GM18861 (cell line): ENCODE measurements around the gene LTBP2.
"Not testable (repeated sequence)": the region's sequence is repeated elsewhere in the genome, so short reads cannot be mapped to it uniquely, and the experiment has no call there.

Source experiments
- ATAC-seq: cut with Tn5 transposase; IDR thresholded peaks from one replicate; pipeline ENCODE4 v1.9.1; 2021; ENCODE audit not compliant: unreplicated experiment

LTBP2 gene

GRCh38 chr14:74554742-74555362 lies 57.2 kb downstream of the LTBP2 start:
- no peak for ATAC-seq

DNA sequence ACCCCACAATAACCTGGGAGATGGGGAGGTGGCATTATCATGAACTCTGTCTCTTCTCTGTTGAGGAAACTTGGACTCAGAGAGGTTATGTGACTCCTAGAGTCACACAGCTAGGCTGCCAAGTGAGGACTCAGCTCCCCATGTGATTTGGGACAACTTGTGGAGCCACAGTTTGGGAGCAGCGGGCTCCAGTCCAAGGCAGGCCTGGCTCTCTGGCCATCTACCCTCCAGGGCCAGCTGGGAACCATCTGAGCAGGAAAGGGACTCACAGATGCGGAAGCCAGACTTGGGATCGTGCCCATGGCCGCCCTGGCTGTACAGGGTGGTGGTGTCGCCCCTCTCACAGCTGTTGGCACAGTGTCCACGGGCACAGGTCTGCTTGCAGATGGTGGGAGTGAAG lies 59.4 kb downstream of the LTBP2 start:
- ATAC-seq: no peak

DNA sequence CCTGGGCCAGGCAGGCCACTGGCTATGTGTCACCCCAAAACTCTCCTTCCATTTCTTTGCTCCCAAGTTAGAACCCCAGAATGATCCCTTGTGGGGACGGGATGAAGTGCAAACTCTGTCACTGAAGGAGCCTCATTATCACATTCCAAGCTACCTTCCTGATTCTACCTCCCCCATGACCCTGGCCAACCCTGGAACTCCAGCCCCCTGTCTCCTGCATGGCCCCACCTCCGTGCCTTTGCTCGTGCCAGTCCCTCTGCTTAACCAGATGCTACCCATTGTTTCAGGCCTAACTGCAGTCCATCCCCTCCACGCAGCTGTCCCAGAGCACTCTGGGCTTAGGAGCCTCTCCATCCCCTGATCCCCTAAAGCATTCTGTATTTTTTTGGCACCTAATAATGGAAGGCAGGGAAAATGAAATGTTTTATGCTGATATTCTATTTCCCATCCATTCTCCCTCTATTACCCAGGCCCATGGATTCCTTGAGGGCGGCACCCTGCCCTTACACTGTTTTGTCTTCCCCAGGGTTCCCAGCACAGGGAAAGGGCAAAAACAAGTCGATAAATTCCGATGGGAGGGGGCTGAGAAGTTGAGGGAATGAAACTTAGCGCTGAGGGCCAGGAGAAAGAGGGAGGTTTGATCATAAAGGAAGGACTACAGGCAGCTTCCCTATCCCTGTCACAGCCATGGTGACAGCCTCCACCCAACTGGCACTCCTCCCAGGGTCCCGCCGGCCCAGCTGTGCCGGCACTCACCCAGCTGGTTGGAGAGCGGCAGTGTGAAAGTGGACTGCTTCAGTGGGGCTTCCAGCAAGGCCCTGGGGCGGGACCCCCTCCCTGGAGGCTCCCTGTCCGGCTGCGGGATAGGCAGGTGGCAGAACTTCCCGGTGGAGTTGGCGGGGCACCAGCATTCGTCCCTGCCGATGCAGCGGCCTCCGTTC lies 60.3 kb downstream of the LTBP2 start:
- no peak for ATAC-seq

- ATAC-seq: no peak
Measured at GRCh38 chr14:74551001-74551400, 61.0 kb downstream of the LTBP2 start.

GRCh38 chr14:74550071-74550470 lies 62.0 kb downstream of the LTBP2 start:
- no peak for ATAC-seq

- ATAC-seq: no peak
Measured at GRCh38 chr14:74549588-74549987, 62.4 kb downstream of the LTBP2 start.

- ATAC-seq: no peak
Measured at GRCh38 chr14:74548881-74549280, 63.2 kb downstream of the LTBP2 start.

GRCh38 chr14:74547331-74547927 lies 64.6 kb downstream of the LTBP2 start:
- ATAC-seq: no peak

- ATAC-seq: no peak
Measured at GRCh38 chr14:74546416-74546815, 65.6 kb downstream of the LTBP2 start.

GRCh38 chr14:74545386-74545785 lies 66.7 kb downstream of the LTBP2 start:
- ATAC-seq: no peak

- ATAC-seq: no peak
Measured at GRCh38 chr14:74543771-74544438, 68.1 kb downstream of the LTBP2 start.

DNA sequence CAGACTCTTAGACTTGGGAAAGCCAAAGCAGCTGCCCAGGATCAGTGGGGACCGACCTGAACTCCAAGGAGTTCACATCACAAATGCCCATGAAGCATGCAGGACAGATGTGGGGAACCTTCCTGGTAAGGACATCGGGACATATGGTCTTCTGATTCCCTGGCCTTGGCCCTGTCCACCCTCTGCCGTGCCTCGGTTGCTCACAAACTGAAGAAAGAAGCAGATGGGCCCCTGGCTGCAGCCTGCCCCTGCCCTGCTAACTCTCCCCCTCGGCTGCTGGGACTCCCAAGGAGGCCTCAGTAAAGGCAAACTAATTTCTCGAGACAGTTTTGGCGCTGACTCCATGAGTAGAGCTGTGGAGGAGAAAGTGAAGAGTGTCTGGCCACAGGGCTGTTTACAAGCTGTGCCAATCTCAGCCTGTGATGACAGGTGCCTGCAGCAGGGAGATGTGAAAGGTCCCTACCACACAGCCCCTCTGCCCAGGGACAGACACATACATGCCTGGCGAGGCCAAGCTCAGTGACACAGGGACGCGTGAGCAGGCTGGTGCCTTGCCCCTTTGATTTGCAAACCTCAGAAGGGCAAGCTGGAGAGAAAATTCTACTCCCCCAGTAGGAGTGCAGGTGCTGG lies 69.9 kb downstream of the LTBP2 start:
- ATAC-seq: no peak

GRCh38 chr14:74541225-74541624 lies 70.8 kb downstream of the LTBP2 start:
- ATAC-seq: no peak

GRCh38 chr14:74539503-74539902 lies 72.5 kb downstream of the LTBP2 start:
- no peak for ATAC-seq

DNA sequence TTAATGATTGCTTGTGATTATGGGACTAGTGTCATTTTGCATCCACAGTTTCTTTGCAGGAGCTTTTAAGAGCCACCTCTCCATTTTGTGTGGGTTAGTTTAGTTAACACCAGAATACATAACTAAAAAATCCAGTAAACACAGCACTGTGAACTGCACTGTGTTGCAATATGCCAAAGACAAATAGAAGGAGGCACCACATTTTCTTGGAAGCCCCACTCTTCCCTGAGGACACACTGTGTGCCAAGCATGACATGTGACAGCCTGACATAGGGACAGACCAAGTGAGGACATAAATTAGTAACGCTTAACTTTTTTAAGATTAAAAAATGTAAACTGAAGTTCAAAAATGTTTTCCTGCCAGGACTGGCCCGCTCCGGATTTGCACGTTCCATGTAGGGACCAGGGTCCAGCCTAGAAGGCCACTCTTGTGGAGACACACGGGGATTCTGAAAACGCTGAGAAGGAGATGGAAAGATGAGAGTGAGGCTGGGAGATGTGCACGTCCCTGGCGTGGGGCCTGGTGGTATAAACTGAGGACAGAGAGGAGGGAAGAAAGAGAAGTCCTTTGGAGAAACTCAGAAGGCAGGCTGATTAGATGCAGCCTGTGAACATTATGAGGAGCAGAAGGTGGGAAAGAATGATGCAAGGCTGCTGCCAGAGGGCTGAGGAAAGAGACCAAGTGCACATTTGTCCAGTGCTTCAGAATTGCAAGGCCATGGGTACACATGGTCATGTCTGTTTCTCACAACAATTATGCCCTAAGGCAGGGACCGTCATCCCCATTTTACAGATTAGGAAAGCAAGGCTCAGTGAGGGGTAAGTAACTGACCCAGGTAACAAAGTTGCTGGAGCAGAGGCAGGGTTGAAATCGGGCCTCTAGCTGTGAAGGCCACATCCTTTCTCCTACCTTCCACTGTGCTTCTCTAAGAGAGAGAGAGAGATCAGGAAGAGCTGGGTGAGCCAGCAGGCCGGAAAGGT lies 73.3 kb downstream of the LTBP2 start:
- no peak for ATAC-seq

DNA sequence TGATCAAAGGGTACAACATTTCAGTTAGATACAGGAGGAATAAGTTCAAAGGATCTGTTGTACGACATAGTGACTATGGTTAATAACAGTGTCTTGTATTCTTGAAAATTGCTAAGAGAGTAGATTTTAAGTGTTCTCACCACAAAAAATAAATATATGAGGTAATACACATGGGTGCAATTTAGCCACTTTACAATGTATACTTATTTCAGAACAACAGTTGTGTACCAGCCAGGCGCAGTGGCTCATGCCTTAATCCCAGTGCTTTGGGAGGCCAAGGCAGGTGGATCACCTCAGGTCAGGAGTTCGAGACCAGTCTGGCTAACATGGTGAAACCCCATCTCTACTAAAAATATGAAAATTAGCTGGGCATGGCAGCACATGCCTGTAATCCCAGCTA lies 75.7 kb downstream of the LTBP2 start:
- not testable (repeated sequence) for ATAC-seq

DNA sequence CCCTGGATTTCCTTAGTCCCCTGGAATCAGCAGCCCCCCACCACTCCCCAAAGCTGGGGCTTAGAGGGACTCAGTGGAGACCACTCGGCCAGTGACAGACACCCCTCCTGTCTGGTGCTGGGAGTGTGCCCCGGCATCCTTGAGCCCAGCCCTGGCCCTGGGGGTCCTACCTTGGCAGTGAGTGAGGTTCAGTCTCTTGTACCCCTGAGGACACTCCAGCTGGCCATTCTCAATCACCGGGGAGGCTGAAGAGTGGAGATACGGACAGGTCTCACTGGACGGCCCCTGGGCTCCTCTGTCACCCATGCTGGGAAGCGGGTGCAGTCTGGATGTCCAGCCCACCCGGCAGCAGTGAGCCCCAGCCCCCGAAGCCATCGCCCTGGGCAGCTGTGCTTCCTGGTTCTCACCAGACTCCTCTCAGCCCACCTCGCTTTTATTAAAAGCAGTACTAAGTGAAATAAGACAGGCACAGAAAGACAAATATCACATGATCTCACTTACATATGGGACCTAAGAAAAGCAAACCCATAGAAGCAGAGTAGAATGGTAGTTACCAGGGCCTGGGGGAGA lies 76.2 kb downstream of the LTBP2 start:
- no peak for ATAC-seq

DNA sequence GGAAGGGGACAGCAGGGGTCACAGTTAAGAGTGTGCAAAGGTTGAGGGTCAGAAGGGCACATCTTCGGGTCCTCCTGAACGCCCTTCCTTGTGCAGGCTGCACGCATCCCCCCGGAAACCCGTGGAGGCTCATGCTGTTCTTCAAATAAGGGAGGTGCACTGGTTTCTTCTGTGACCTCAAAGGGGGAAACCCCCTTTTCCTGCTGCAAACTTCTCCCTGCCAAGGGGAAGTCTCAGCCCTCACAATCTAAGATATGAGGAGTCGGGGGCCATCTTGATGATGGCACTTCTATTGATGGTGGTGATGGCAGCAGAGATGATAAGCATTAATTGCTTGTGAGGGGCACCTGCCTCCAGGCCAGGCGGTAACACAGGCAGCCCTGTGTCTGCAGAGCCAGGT lies 78.5 kb downstream of the LTBP2 start:
- no peak for ATAC-seq

DNA sequence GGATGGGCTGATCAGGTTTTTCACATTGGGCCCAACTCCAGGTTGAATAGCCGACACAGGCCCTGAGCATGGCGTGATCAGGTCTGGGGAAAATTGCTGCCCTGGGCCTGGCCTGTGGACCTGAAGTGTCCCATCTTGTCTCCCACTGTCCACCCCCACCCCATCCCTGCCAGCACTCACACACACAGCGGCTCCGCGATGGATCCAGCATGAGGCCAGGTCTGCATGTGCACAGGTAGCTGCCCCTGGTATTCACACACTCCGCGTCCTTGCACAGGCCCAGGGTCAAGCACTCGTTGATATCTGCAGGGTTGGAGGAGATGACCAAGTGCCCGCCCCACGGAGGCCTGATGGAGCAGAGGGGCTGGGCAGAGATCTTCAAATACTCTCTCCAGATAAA lies 79.8 kb downstream of the LTBP2 start:
- no peak for ATAC-seq
